HCT116 (cell line): ENCODE data around the gene SELENOW. TPM values are rescaled to one million over a fixed set of nuclear protein-coding genes. Genes with fewer than 3 reads are reported as not detected.

Source experiments
- ATAC-seq: fragments of 200-7000 bp; cut with Tn5 transposase; 2 replicates; pipeline ENCODE4 v1.9.1; 2020; ENCODE audit warnings: mild to moderate bottlenecking, moderate library complexity
- BruUV-seq: library from RNA; stranded (reverse); fragments of 400-500 nt; replicated peaks from 2 replicates; lab custom pipeline; 2021; lab: Mats Ljungman, UMichigan
- CTCF ChIA-PET: fragments of 300-600 bp; sonication (Branson Sonifier 250); formaldehyde crosslinking; loops from one replicate; lab custom pipeline; 2021; ENCODE audit warnings: antibody characterized with exemption; lab: Charles Lee
- POLR2A ChIA-PET: fragments of 300-600, 350-600 bp; sonication (Branson Sonifier 250); formaldehyde crosslinking; loops from one replicate; lab custom pipeline; 2021; ENCODE audit warnings: antibody characterized with exemption; lab: Charles Lee
- RAD21 ChIA-PET, 2 experiments: fragments of 300-600 bp; sonication (Branson Sonifier 250); formaldehyde crosslinking; loops; one replicate each; lab custom pipeline; 2023; ENCODE audit warnings: low total read pairs in 2 of 2; ENCODE audit not compliant: uncharacterized antibody in 2 of 2, unreplicated experiment in 2 of 2, low non-redundant PET in 1 of 2; lab: Charles Lee
- DNase-seq: peaks from one replicate; pipeline ENCODE4 v3.0.0-alpha.2; 2010; ENCODE audit warnings: low read depth, low spot score
- H2AFZ ChIP-seq: fragments of 200-600 bp; shearing (Covaris generic), sonication (generic); 2 replicates; pipeline ENCODE4 v1.6.1; 2017; ENCODE audit warnings: low read depth, mixed run types, mixed read lengths, antibody characterized with exemption, low read length; ENCODE audit not compliant: poor library complexity, severe bottlenecking
- H3K27ac ChIP-seq: 2 replicates; pipeline ENCODE4 v1.5.1; 2012; ENCODE audit warnings: low read depth, low read length
- H3K27me3 ChIP-seq: fragments of 200-600 bp; sonication (generic); 2 replicates; pipeline ENCODE4 v1.6.1; 2016; ENCODE audit warnings: mixed run types, low read length, mixed read lengths; ENCODE audit not compliant: insufficient read depth
- H3K36me3 ChIP-seq, 2 experiments: fragments of 200-500 bp in 1 of 2; fragments of 200-600 bp in 1 of 2; sonication (Bioruptor generic) in 1 of 2; sonication (generic) in 1 of 2; 2 replicates each; pipeline versions ENCODE4 v1.5.1 to v1.6.1; 2014 to 2016; ENCODE audit warnings: low read length in 2 of 2, inconsistent platforms in 1 of 2, mixed read lengths in 1 of 2, mixed run types in 1 of 2; ENCODE audit not compliant: insufficient read depth in 2 of 2, control insufficient read depth in 1 of 2
- H3K4me1 ChIP-seq, 2 experiments: fragments of 200-600 bp in 1 of 2; sonication (generic) in 1 of 2; 2 replicates each; pipeline versions ENCODE4 v1.5.1 to v1.6.1; 2012 to 2017; ENCODE audit warnings: low read length in 2 of 2, inconsistent platforms in 1 of 2, mild to moderate bottlenecking in 1 of 2, mixed read lengths in 1 of 2, mixed run types in 1 of 2, moderate library complexity in 1 of 2; ENCODE audit not compliant: insufficient read depth in 2 of 2, control insufficient read depth in 1 of 2
- H3K4me2 ChIP-seq: fragments of 200-600 bp; sonication (generic); 2 replicates; pipeline ENCODE4 v1.6.1; 2017; ENCODE audit warnings: mixed run types, low read length, mixed read lengths
- H3K4me3 ChIP-seq, 2 experiments: fragments of 200-600 bp in 1 of 2; sonication (generic) in 1 of 2; replicated peaks in 1 of 2; 2 replicates each; pipeline ENCODE4 v1.5.1; 2011 to 2016; ENCODE audit warnings: low read length in 2 of 2, control low read depth in 1 of 2, low read depth in 1 of 2, mild to moderate bottlenecking in 1 of 2, mixed read lengths in 1 of 2, mixed run types in 1 of 2
- H3K79me2 ChIP-seq: fragments of 200-600 bp; sonication (generic); 2 replicates; pipeline ENCODE4 v1.6.1; 2017; ENCODE audit warnings: mild to moderate bottlenecking, mixed run types, low read length, moderate library complexity, mixed read lengths; ENCODE audit not compliant: insufficient read depth
- H3K9ac ChIP-seq: fragments of 200-600 bp; sonication (generic); 2 replicates; pipeline ENCODE4 v1.6.1; 2016; ENCODE audit warnings: low read length, mixed read lengths
- H3K9me2 ChIP-seq: fragments of 200-600 bp; sonication (generic), shearing (Covaris generic); 2 replicates; pipeline ENCODE4 v1.6.1; 2017; ENCODE audit warnings: mixed run types, mild to moderate bottlenecking, moderate library complexity; ENCODE audit not compliant: insufficient read depth
- H3K9me3 ChIP-seq, 2 experiments: fragments of 200-500 bp in 1 of 2; fragments of 200-600 bp in 1 of 2; sonication (Bioruptor generic) in 1 of 2; sonication (generic) in 1 of 2; 2 replicates each; pipeline ENCODE4 v1.6.1; 2014 to 2017; ENCODE audit warnings: low read length in 2 of 2, mixed read lengths in 2 of 2, inconsistent platforms in 1 of 2, low read depth in 1 of 2, mild to moderate bottlenecking in 1 of 2, mixed run types in 1 of 2, moderate library complexity in 1 of 2; ENCODE audit not compliant: control insufficient read depth in 1 of 2, insufficient read depth in 1 of 2
- H4K20me1 ChIP-seq: fragments of 200-600 bp; sonication (generic), shearing (Covaris generic); 2 replicates; pipeline ENCODE4 v1.6.1; 2017; ENCODE audit warnings: mixed run types, mild to moderate bottlenecking, moderate library complexity; ENCODE audit not compliant: insufficient read depth
- CEBPB ChIP-seq: IDR thresholded peaks from 2 replicates; pipeline ENCODE4 v1.6.1; 2012; ENCODE audit warnings: low read depth
- EZH2 ChIP-seq: fragments of 200-600 bp; sonication (generic); IDR thresholded peaks from 2 replicates; pipeline ENCODE4 v1.6.1; 2017; ENCODE audit warnings: antibody characterized with exemption, mixed run types
- POLR2A ChIP-seq: IDR thresholded peaks from 2 replicates; pipeline ENCODE4 v1.7.0; 2011; ENCODE audit warnings: borderline replicate concordance; ENCODE audit not compliant: insufficient read depth, insufficient read length; ENCODE audit errors: extremely low read depth
- SP1 ChIP-seq: IDR thresholded peaks from 2 replicates; pipeline ENCODE4 v1.6.1; 2012; ENCODE audit warnings: low read depth
- TCF7L2 ChIP-seq: IDR thresholded peaks from 2 replicates; pipeline ENCODE4 v1.7.0; 2011; ENCODE audit warnings: borderline replicate concordance, inconsistent platforms; ENCODE audit not compliant: insufficient read depth, insufficient read length; ENCODE audit errors: extremely low read depth
- ZFX ChIP-seq: fragments of 450-650 bp; IDR thresholded peaks from 2 replicates; pipeline ENCODE4 v1.6.1; 2017
- ZNF274 ChIP-seq: fragments of 200-500 bp; sonication (Bioruptor generic); IDR thresholded peaks from 2 replicates; pipeline ENCODE4 v1.6.1; 2014; ENCODE audit warnings: mild to moderate bottlenecking, low read depth, low read length, inconsistent platforms
- intact Hi-C: fragments of 100-400 bp; cut with micrococcal nuclease; formaldehyde crosslinking; loops from 2 replicates; pipeline ENCODE4 v1.10.0; 2022
- total RNA-seq: library from RNA; stranded (reverse); gene quantifications from one replicate; pipeline ENCODE4 v1.2.1, GENCODE V29; 2021; ENCODE audit not compliant: unreplicated experiment
- TF ChIP-seq, protein P1 (sequence below), 3 experiments: fragments of 200-600 bp in 1 of 3; sonication (generic) in 1 of 3; IDR thresholded peaks in 2 of 3; conservative IDR thresholded peaks in 1 of 3; 2 replicates each; pipeline ENCODE4 v1.5.1; 2012 to 2017; ENCODE audit warnings: low read depth in 2 of 3, low read length in 2 of 3, antibody characterized with exemption in 1 of 3, borderline replicate concordance in 1 of 3, control low read depth in 1 of 3, mild to moderate bottlenecking in 1 of 3, mixed read lengths in 1 of 3, mixed run types in 1 of 3, moderate library complexity in 1 of 3; ENCODE audit not compliant: insufficient read depth in 1 of 3
- TF ChIP-seq, protein P2 (sequence below): IDR thresholded peaks from 2 replicates; pipeline ENCODE4 v1.6.1; 2012; ENCODE audit warnings: low read depth
- TF ChIP-seq, protein P3 (sequence below): IDR thresholded peaks from 2 replicates; pipeline ENCODE4 v1.6.1; 2012

The SELENOW gene
- total RNA-seq, 1 experiment from 2014 or later: 181 TPM

DNA sequence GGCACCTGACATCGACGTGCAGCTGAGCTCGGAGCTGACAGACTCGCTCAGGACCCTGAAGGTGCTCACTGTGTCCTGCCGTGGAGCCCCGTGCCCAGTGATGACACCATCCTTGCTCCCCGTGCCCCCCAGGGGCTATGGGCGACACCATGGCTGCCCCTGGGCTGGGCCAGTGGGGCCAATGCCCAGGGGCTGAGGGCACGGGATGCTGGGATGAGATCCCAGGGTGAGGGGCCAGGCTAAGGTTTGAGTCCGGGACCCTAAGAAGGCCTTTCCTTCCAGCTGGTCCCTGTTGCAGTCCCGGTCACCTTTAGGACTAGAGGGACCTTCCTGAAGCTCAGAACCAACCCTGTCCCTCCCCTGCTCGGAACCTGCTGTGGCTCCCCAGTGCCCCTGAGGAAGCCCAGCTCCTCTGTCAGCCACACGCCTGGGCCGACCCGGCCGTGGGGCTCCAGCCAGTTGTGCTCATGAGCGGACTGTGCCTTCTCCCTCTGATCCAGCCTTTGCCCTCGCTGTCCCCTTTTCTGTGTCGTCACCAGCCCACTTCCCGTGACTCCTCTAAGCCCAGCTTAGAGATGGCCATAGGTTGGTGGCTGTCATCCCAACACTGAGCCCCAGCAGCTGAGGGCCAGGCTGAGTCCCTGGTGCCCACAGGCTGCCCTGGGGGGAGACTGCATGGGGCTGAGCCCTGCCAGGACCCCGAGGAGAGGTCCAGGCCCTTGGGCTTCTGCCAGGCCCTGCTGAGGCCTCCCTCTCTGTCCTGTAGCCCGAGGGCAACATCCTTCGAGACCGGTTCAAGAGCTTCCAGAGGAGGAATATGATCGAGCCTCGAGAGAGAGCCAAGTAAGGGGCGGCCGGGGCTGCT, 22.5 kb upstream of the SELENOW start:
- intact Hi-C loops: no loop called here
- TF ChIP-seq TCF7L2: no peak
- TF ChIP-seq, protein P1, sequence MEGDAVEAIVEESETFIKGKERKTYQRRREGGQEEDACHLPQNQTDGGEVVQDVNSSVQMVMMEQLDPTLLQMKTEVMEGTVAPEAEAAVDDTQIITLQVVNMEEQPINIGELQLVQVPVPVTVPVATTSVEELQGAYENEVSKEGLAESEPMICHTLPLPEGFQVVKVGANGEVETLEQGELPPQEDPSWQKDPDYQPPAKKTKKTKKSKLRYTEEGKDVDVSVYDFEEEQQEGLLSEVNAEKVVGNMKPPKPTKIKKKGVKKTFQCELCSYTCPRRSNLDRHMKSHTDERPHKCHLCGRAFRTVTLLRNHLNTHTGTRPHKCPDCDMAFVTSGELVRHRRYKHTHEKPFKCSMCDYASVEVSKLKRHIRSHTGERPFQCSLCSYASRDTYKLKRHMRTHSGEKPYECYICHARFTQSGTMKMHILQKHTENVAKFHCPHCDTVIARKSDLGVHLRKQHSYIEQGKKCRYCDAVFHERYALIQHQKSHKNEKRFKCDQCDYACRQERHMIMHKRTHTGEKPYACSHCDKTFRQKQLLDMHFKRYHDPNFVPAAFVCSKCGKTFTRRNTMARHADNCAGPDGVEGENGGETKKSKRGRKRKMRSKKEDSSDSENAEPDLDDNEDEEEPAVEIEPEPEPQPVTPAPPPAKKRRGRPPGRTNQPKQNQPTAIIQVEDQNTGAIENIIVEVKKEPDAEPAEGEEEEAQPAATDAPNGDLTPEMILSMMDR (IDR thresholded peaks at IDR 0.05 in 2 of 3, conservative IDR thresholded peaks at IDR 0.05 in 1 of 3; ENCODE audit: borderline replicate concordance in 1 of 3, insufficient read depth in 1 of 3, low read depth in 2 of 3, low read length in 2 of 3): no peak
- TF ChIP-seq ZFX: no peak
- no peak for TF ChIP-seq POLR2A
- no peak for TF ChIP-seq CEBPB
- TF ChIP-seq SP1: no peak
- TF ChIP-seq, protein P2, sequence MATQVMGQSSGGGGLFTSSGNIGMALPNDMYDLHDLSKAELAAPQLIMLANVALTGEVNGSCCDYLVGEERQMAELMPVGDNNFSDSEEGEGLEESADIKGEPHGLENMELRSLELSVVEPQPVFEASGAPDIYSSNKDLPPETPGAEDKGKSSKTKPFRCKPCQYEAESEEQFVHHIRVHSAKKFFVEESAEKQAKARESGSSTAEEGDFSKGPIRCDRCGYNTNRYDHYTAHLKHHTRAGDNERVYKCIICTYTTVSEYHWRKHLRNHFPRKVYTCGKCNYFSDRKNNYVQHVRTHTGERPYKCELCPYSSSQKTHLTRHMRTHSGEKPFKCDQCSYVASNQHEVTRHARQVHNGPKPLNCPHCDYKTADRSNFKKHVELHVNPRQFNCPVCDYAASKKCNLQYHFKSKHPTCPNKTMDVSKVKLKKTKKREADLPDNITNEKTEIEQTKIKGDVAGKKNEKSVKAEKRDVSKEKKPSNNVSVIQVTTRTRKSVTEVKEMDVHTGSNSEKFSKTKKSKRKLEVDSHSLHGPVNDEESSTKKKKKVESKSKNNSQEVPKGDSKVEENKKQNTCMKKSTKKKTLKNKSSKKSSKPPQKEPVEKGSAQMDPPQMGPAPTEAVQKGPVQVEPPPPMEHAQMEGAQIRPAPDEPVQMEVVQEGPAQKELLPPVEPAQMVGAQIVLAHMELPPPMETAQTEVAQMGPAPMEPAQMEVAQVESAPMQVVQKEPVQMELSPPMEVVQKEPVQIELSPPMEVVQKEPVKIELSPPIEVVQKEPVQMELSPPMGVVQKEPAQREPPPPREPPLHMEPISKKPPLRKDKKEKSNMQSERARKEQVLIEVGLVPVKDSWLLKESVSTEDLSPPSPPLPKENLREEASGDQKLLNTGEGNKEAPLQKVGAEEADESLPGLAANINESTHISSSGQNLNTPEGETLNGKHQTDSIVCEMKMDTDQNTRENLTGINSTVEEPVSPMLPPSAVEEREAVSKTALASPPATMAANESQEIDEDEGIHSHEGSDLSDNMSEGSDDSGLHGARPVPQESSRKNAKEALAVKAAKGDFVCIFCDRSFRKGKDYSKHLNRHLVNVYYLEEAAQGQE: no peak
- TF ChIP-seq ZNF274: no peak
- TF ChIP-seq, protein P3, sequence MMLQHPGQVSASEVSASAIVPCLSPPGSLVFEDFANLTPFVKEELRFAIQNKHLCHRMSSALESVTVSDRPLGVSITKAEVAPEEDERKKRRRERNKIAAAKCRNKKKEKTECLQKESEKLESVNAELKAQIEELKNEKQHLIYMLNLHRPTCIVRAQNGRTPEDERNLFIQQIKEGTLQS: no peak
- TF ChIP-seq EZH2: no peak
- ChIA-PET POLR2A (no interaction called here), RAD21 (no interaction called here), CTCF (interaction anchor here (2.3 kb wide), 1 partner anchor 10 kb away, joined by 9 read pairs; no protein-coding TSS in a partner anchor)
- Histone ChIP-seq H3K27ac (no peak overlapping the region), H3K4me2 (no peak overlapping the region), H3K9me2 (no peaks in the 10 kb centered on the region), H3K79me2 (peaks cover 8% of the 10 kb centered on the region; the same call in 1 of the 2 replicates), H3K27me3 (no peaks in the 10 kb centered on the region), H3K36me3 (peaks cover 30 to 64% of the 10 kb centered on the region in 2 experiments), H3K4me1 (no peaks in the 10 kb centered on the region), H3K9me3 (no peaks in the 10 kb centered on the region), H3K9ac (no peak overlapping the region), H4K20me1 (peaks cover 6% of the 10 kb centered on the region; the same call in 1 of the 2 replicates), H3K4me3 (no peak overlapping the region), H2AFZ (no peak overlapping the region)
- DNase-seq (no peak), ATAC-seq (no peak)
- BruUV-seq: no TSS peak
